IMR-90 (cell line): ENCODE results near the gene CDK17. TPM values are rescaled to one million over a fixed set of nuclear protein-coding genes. Genes with fewer than 3 reads are reported as not detected.
A peak's percentile ranks its signal among the peaks of the same experiment; 100 is the strongest.

Source experiments
- ATAC-seq: fragments of 200-7000 bp; cut with Tn5 transposase; 2 replicates; pipeline ENCODE4 v1.9.1; 2020; ENCODE audit warnings: low read depth, mild to moderate bottlenecking, moderate library complexity
- BruUV-seq: library from RNA; stranded (reverse); fragments of 400-500 nt; replicated peaks from 2 replicates; lab custom pipeline; 2021; lab: Mats Ljungman, UMichigan
- CTCF ChIA-PET: fragments of 300-600 bp; formaldehyde crosslinking; extraction: SDS; loops from one replicate; lab custom pipeline; 2021; ENCODE audit warnings: antibody characterized with exemption; lab: Yijun Ruan, JAX
- POLR2A ChIA-PET: fragments of 300-600 bp; sonication (Branson Sonifier 250); formaldehyde crosslinking; loops from one replicate; lab custom pipeline; 2022; ENCODE audit warnings: antibody characterized with exemption; ENCODE audit not compliant: unreplicated experiment; lab: Charles Lee
- DNase-seq: peaks from one replicate; pipeline ENCODE4 v3.0.0; 2013
- H2AFZ ChIP-seq: replicated peaks from 2 replicates; pipeline ENCODE3; 2013; ENCODE audit warnings: low read length, mild to moderate bottlenecking; ENCODE audit not compliant: poor library complexity
- H2AK5ac ChIP-seq: 2 replicates; pipeline ENCODE4 v1.6.1; 2013; ENCODE audit warnings: low read depth, low read length, inconsistent platforms
- H2AK9ac ChIP-seq: replicated peaks from 2 replicates; pipeline ENCODE3; 2013; ENCODE audit warnings: mild to moderate bottlenecking, low read depth, low read length, moderate library complexity; ENCODE audit not compliant: poor library complexity
- H2BK120ac ChIP-seq: 2 replicates; pipeline ENCODE4 v1.6.1; 2013; ENCODE audit warnings: low read depth, low read length, inconsistent platforms
- H2BK15ac ChIP-seq: 3 replicates; pipeline ENCODE4 v1.6.1; 2013; ENCODE audit warnings: low read depth, low read length, inconsistent platforms
- H2BK20ac ChIP-seq: 2 replicates; pipeline ENCODE4 v1.6.1; 2013; ENCODE audit warnings: low read depth, mild to moderate bottlenecking, inconsistent platforms, low read length, moderate library complexity
- H2BK5ac ChIP-seq: 2 replicates; pipeline ENCODE4 v1.6.1; 2013; ENCODE audit warnings: mild to moderate bottlenecking, low read depth, low read length, inconsistent platforms; ENCODE audit not compliant: poor library complexity, severe bottlenecking
- H3K14ac ChIP-seq: replicated peaks from 2 replicates; pipeline ENCODE4 v1.6.1; 2013; ENCODE audit warnings: low read depth, low read length, inconsistent platforms
- H3K18ac ChIP-seq: 2 replicates; pipeline ENCODE4 v1.6.1; 2013; ENCODE audit warnings: low read depth, low read length, control low read depth
- H3K23ac ChIP-seq: 2 replicates; pipeline ENCODE4 v1.6.1; 2013; ENCODE audit warnings: low read depth, low read length, inconsistent platforms
- H3K27ac ChIP-seq: 2 replicates; pipeline ENCODE4 v1.5.1; 2013; ENCODE audit warnings: mild to moderate bottlenecking, control low read depth, low read length; ENCODE audit not compliant: insufficient read depth
- H3K27me3 ChIP-seq: 2 replicates; pipeline ENCODE4 v1.6.1; 2013; ENCODE audit warnings: low read length; ENCODE audit not compliant: control insufficient read depth, insufficient read depth
- H3K36me3 ChIP-seq: 2 replicates; pipeline ENCODE4 v1.6.1; 2013; ENCODE audit warnings: low read length, mixed read lengths; ENCODE audit not compliant: control insufficient read depth, insufficient read depth
- H3K4ac ChIP-seq: 2 replicates; pipeline ENCODE4 v1.6.1; 2013; ENCODE audit warnings: low read depth, low read length, inconsistent platforms
- H3K4me1 ChIP-seq: 2 replicates; pipeline ENCODE4 v1.6.1; 2013; ENCODE audit warnings: low read length, mixed read lengths; ENCODE audit not compliant: control insufficient read depth, insufficient read depth
- H3K4me2 ChIP-seq: 2 replicates; pipeline ENCODE4 v1.6.1; 2013; ENCODE audit warnings: low read depth, mild to moderate bottlenecking, control low read depth, low read length, moderate library complexity
- H3K4me3 ChIP-seq: 2 replicates; pipeline ENCODE4 v1.5.1; 2013; ENCODE audit warnings: low read depth, mild to moderate bottlenecking, control low read depth, low read length, moderate library complexity; ENCODE audit not compliant: insufficient read depth
- H3K56ac ChIP-seq: 2 replicates; pipeline ENCODE4 v1.6.1; 2013; ENCODE audit warnings: low read length, inconsistent platforms; ENCODE audit not compliant: insufficient read depth; ENCODE audit errors: extremely low read depth
- H3K79me1 ChIP-seq, 2 experiments: 2 replicates each; pipeline ENCODE4 v1.6.1; 2013; ENCODE audit warnings: low read length in 2 of 2, inconsistent platforms in 1 of 2, low read depth in 1 of 2
- H3K9ac ChIP-seq: 2 replicates; pipeline ENCODE4 v1.6.1; 2013; ENCODE audit warnings: low read depth, low read length, control low read depth
- H3K9me1 ChIP-seq: 2 replicates; pipeline ENCODE4 v1.6.1; 2013; ENCODE audit warnings: low read length, inconsistent platforms; ENCODE audit not compliant: insufficient read depth
- H3K9me3 ChIP-seq: 2 replicates; pipeline ENCODE4 v1.6.1; 2013; ENCODE audit warnings: low read length; ENCODE audit not compliant: control insufficient read depth, insufficient read depth
- H4K20me1 ChIP-seq: 2 replicates; pipeline ENCODE4 v1.6.1; 2013; ENCODE audit warnings: low read length, inconsistent platforms; ENCODE audit not compliant: insufficient read depth
- H4K5ac ChIP-seq: 2 replicates; pipeline ENCODE4 v1.6.1; 2013; ENCODE audit warnings: mild to moderate bottlenecking, low read depth, low read length, control low read depth
- H4K8ac ChIP-seq, 2 experiments: 2 replicates each; pipeline ENCODE4 v1.6.1; 2013; ENCODE audit warnings: low read depth in 2 of 2, low read length in 2 of 2, control low read depth in 1 of 2, inconsistent platforms in 1 of 2
- H4K91ac ChIP-seq: 2 replicates; pipeline ENCODE4 v1.6.1; 2013; ENCODE audit warnings: low read depth, low read length, inconsistent platforms; ENCODE audit not compliant: insufficient read depth
- CEBPB ChIP-seq: IDR thresholded peaks from 2 replicates; pipeline ENCODE4 v1.6.1; 2012; ENCODE audit warnings: low read depth, low read length, improper control_type of control experiment
- CHD1 ChIP-seq: IDR thresholded peaks from 2 replicates; pipeline ENCODE4 v1.6.1; 2012; ENCODE audit warnings: low read depth, low read length, improper control_type of control experiment
- NFE2L2 ChIP-seq: fragments of 150-350 bp; IDR thresholded peaks from 2 replicates; pipeline ENCODE4 v1.6.1; 2016; ENCODE audit warnings: low read depth, mild to moderate bottlenecking, low read length
- RAD21 ChIP-seq: IDR thresholded peaks from 2 replicates; pipeline ENCODE4 v1.6.1; 2012; ENCODE audit warnings: low read length, improper control_type of control experiment
- WGBS, 2 experiments: methylation state at CpG; one replicate each; pipeline versions ENCODE4 v1.1.5 to v1.1.7; 2013; ENCODE audit warnings: missing lambda C conversion rate in 2 of 2; ENCODE audit not compliant: insufficient read length in 1 of 2; ENCODE audit errors: extremely low coverage in 2 of 2; 5-methylcytosine and 5-hydroxymethylcytosine counted together
- dilution Hi-C: fragments of 300-500 bp; cut with HindIII; formaldehyde crosslinking; loops from one replicate; pipeline ENCODE4 v1.14.3; 2018; ENCODE audit warnings: low sequenced_read_pairs; ENCODE audit not compliant: unreplicated experiment
- in situ Hi-C: fragments of 300-500 bp; cut with MboI; formaldehyde crosslinking; loops from 3 replicates; pipeline ENCODE4 v1.14.3; 2019; ENCODE audit warnings: low sequenced_read_pairs, inconsistent platforms, mixed read lengths
- intact Hi-C: fragments of 100-400 bp; cut with micrococcal nuclease; formaldehyde crosslinking; loops from 2 replicates; pipeline ENCODE4 v1.10.0; 2022
- polyA plus RNA-seq, 3 experiments: library from polyadenylated mRNA; depleted of rRNA; stranded (reverse); fragments of >200 nt; gene quantifications; 2 replicates each; pipeline ENCODE4 v1.2.3, GENCODE V29; 2012; ENCODE audit warnings: low replicate concordance in 1 of 3
- total RNA-seq: library from RNA; depleted of rRNA; stranded (reverse); fragments of >200 nt; gene quantifications from 2 replicates; pipeline ENCODE4 v1.2.3, GENCODE V29; 2012

Gene CDK17
- total and polyA plus RNA-seq, 2 of the 4 experiments (the other 2 are of a cell fraction) = 14.5 to 50.2 TPM

- Histone ChIP-seq H4K5ac (peak overlapping the region; percentile 44; the same call in 1 of the 2 replicates), H2BK120ac (peak overlapping the region; percentile 25; the same call in 1 of the 2 replicates), H3K18ac (no peak overlapping the region), H3K4ac (peak overlapping the region; percentile 57), H4K20me1 (peaks cover 76% of the 10 kb centered on the region), H3K4me1 (peaks cover 42% of the 10 kb centered on the region), H3K27ac (no peak overlapping the region), H2BK20ac (peak overlapping the region; percentile 38; the same call in 1 of the 2 replicates), H3K4me3 (no peak overlapping the region), H2BK15ac (peak overlapping the region; percentile 46; the same call in 1 of the 3 replicates), H2AK5ac (peak overlapping the region; percentile 68; the same call in 1 of the 2 replicates), H3K4me2 (no peak overlapping the region), H2BK5ac (no peak overlapping the region), H3K56ac (no peak overlapping the region), H3K9me3 (no peaks in the 10 kb centered on the region), H3K27me3 (no peaks in the 10 kb centered on the region), H3K14ac (0 out of 2 replicates have a peak overlapping the region, but pooled peaks have one; percentile 62), H2AFZ (no peak overlapping the region), H4K8ac (no peak overlapping the region; a peak in 1 of 4 replicates), H3K9me1 (peaks cover 44% of the 10 kb centered on the region), H3K79me1 (peaks cover 50 to 92% of the 10 kb centered on the region in 2 experiments), H3K36me3 (peaks cover 3% of the 10 kb centered on the region), H4K91ac (no peak overlapping the region; the same call in 1 of the 2 replicates), H3K23ac (no peak overlapping the region), H2AK9ac (peak overlapping the region; percentile 31), H3K9ac (no peak overlapping the region)
- no TSS peak for BruUV-seq
- no CpG with 5 or more reads among the region's 5 CpGs for WGBS, 2 experiments
- ChIA-PET CTCF (no interaction called here), POLR2A (no interaction called here)
- intact Hi-C loops (no loop called here), in situ Hi-C loops (no loop called here), dilution Hi-C loops (no loop called here)
- no peak for TF ChIP-seq NFE2L2
- TF ChIP-seq CHD1 = no peak
- TF ChIP-seq RAD21 = no peak
- TF ChIP-seq CEBPB = no peak
- DNase-seq (no peak), ATAC-seq (no peak)
These were observed 164.8 kb downstream of the CDK17 start for GRCh38 chr12:96235484-96235826.
